Measurements from ENCODE around the gene SLC35C1. TPM values are rescaled to one million over a fixed set of nuclear protein-coding genes. Genes with fewer than 3 reads are reported as not detected.

Gene SLC35C1
- total and polyA plus RNA-seq, 2 of the 8 experiments (the other 6 are each of a cell fraction or from before 2014, with no cell fraction given): 4.6 to 10.6 TPM

GRCh38 chr11:45756384-45757010 is 48.5 kb upstream of the SLC35C1 start (continued):
- no peak for TF ChIP-seq ATF3 (IDR thresholded peaks at IDR 0.05; ENCODE audit: insufficient read depth, low read depth, low read length)
- TF ChIP-seq ATF2 (IDR thresholded peaks at IDR 0.05; ENCODE audit: low read length): no peak
- TF ChIP-seq SRF (IDR thresholded peaks at IDR 0.05; ENCODE audit: low read depth, low read length): no peak
- TF ChIP-seq E2F6 (IDR thresholded peaks at IDR 0.05): no peak
- TF ChIP-seq SUZ12 (IDR thresholded peaks at IDR 0.05; ENCODE audit: low read length): no peak

Measured in H1 (cell line).